B cell (primary cell): ENCODE results near the gene TEKT2. TPM values are rescaled to one million over a fixed set of nuclear protein-coding genes. Genes with fewer than 3 reads are reported as not detected.

Source experiments
- ATAC-seq: fragments of 200-7000 bp; cut with Tn5 transposase; one replicate; pipeline ENCODE4 v1.10.0; 2021; ENCODE audit warnings: low read depth, mild to moderate bottlenecking, moderate number of reproducible peaks, moderate library complexity
- CTCF ChIA-PET: fragments of 350-600 bp; sonication (Branson Sonifier 250); formaldehyde crosslinking; loops from one replicate; lab custom pipeline; 2021; ENCODE audit warnings: antibody characterized with exemption, inconsistent platforms; lab: Charles Lee
- POLR2A ChIA-PET: fragments of 350-600 bp; sonication (Branson Sonifier 250); formaldehyde crosslinking; loops from one replicate; lab custom pipeline; 2021; ENCODE audit warnings: antibody characterized with exemption; lab: Charles Lee
- DNase-seq: peaks from one replicate; pipeline ENCODE4 v3.0.0; 2013
- H2AFZ ChIP-seq: 2 replicates; pipeline ENCODE4 v1.6.1; 2012; ENCODE audit warnings: mild to moderate bottlenecking, low read depth, low read length; ENCODE audit not compliant: insufficient read depth, poor library complexity, severe bottlenecking
- H3K27ac ChIP-seq, 2 donors: 1 replicate in 1 of 2; 2 replicates in 1 of 2; pipeline ENCODE4 v1.5.1; 2012 to 2013; ENCODE audit warnings: low read length in 2 of 2, mild to moderate bottlenecking in 2 of 2, moderate library complexity in 1 of 2
- H3K27me3 ChIP-seq, 4 experiments: fragments of 200-600 bp in 1 of 4; sonication (generic) in 1 of 4; replicated peaks in 1 of 4; 1 replicate in 2 of 4; 2 replicates in 2 of 4; pipeline versions ENCODE4 v1.6.1 to v1.7.0; 2013 to 2016; ENCODE audit warnings: low read length in 3 of 4, mild to moderate bottlenecking in 2 of 4, mixed read lengths in 1 of 4, moderate library complexity in 1 of 4; ENCODE audit not compliant: insufficient read depth in 4 of 4, control insufficient read depth in 3 of 4; ENCODE audit errors: control extremely low read depth in 1 of 4
- H3K36me3 ChIP-seq, 2 experiments: replicated peaks in 1 of 2; 1 replicate in 1 of 2; 2 replicates in 1 of 2; pipeline versions ENCODE4 v1.6.1 to v1.7.1; 2013; ENCODE audit warnings: low read length in 1 of 2; ENCODE audit not compliant: insufficient read depth in 2 of 2, control insufficient read depth in 1 of 2; ENCODE audit errors: control extremely low read depth in 1 of 2, extremely low read depth in 1 of 2
- H3K4me1 ChIP-seq, 2 donors: fragments of 200-600 bp in 1 of 2; sonication (generic) in 1 of 2; 1 replicate in 1 of 2; 2 replicates in 1 of 2; pipeline versions ENCODE4 v1.5.1 to v1.6.1; 2013 to 2017; ENCODE audit warnings: low read length in 2 of 2; ENCODE audit not compliant: control insufficient read depth in 2 of 2, insufficient read depth in 2 of 2
- H3K4me2 ChIP-seq: replicated peaks from 2 replicates; pipeline ENCODE3; 2012; ENCODE audit warnings: mild to moderate bottlenecking, low read depth, low read length; ENCODE audit not compliant: poor library complexity, severe bottlenecking
- H3K4me3 ChIP-seq, 5 experiments: fragments of 200-600 bp in 1 of 5; sonication (generic) in 1 of 5; 1 replicate in 3 of 5; 2 replicates in 2 of 5; pipeline versions ENCODE4 v1.5.1 to v1.7.0; 2011 to 2016; ENCODE audit warnings: low read length in 4 of 5, mild to moderate bottlenecking in 4 of 5, low read depth in 2 of 5, control low read depth in 1 of 5, moderate library complexity in 1 of 5; ENCODE audit not compliant: insufficient read depth in 1 of 5; ENCODE audit errors: control extremely low read depth in 1 of 5, extremely low read depth in 1 of 5
- H3K79me2 ChIP-seq: fragments of 200-600 bp; sonication (generic); one replicate; pipeline ENCODE4 v1.6.0; 2016; ENCODE audit warnings: low read length; ENCODE audit not compliant: control insufficient read depth, insufficient read depth
- H3K9ac ChIP-seq: fragments of 200-600 bp; sonication (generic); 2 replicates; pipeline ENCODE4 v1.6.1; 2017; ENCODE audit warnings: mild to moderate bottlenecking, low read length, moderate library complexity
- H3K9me3 ChIP-seq, 3 donors: one replicate each; pipeline versions ENCODE4 v1.6.1 to v1.7.1; 2013; ENCODE audit warnings: low read length in 2 of 3; ENCODE audit not compliant: control insufficient read depth in 2 of 3, insufficient read depth in 1 of 3; ENCODE audit errors: control extremely low read depth in 1 of 3
- H4K20me1 ChIP-seq: 2 replicates; pipeline ENCODE4 v1.6.0; 2012; ENCODE audit warnings: mild to moderate bottlenecking, low read length; ENCODE audit not compliant: insufficient read depth, control insufficient read depth, poor library complexity, severe bottlenecking
- H3K27ac Mint-ChIP-seq: one replicate; pipeline ENCODE4 v1.8.0; 2021; ENCODE audit warnings: mixed read lengths
- H3K27me3 Mint-ChIP-seq: one replicate; pipeline ENCODE4 v1.8.0; 2021; ENCODE audit warnings: mixed read lengths
- H3K4me1 Mint-ChIP-seq: one replicate; pipeline ENCODE4 v1.8.0; 2021; ENCODE audit warnings: mixed read lengths
- H3K4me3 Mint-ChIP-seq: one replicate; pipeline ENCODE4 v1.8.0; 2021; ENCODE audit warnings: mixed read lengths
- H3K9me3 Mint-ChIP-seq: one replicate; pipeline ENCODE4 v1.8.0; 2022; ENCODE audit warnings: mixed read lengths; ENCODE audit not compliant: insufficient read depth
- CTCF ChIP-seq: fragments of 200-600 bp; IDR thresholded peaks from one replicate; pipeline ENCODE4 v1.8.0; 2022; ENCODE audit warnings: antibody characterized with exemption, mild to moderate bottlenecking
- EZH2 ChIP-seq: IDR thresholded peaks from 2 replicates; pipeline ENCODE4 v1.6.1; 2012; ENCODE audit warnings: borderline replicate concordance, low read depth, mild to moderate bottlenecking, moderate library complexity, low read length; ENCODE audit not compliant: insufficient read depth, poor library complexity, severe bottlenecking
- WGBS: methylation state at CpG from one replicate; pipeline ENCODE4 v1.1.5; 2013; ENCODE audit warnings: missing lambda C conversion rate; ENCODE audit not compliant: insufficient coverage; 5-methylcytosine and 5-hydroxymethylcytosine counted together
- intact Hi-C: fragments of 100-400 bp; cut with micrococcal nuclease; formaldehyde crosslinking; loops from one replicate; pipeline ENCODE4 v1.10.0; 2022
- polyA plus RNA-seq: library from polyadenylated mRNA; depleted of rRNA; stranded (reverse); fragments of >200 nt; gene quantifications from 2 replicates; pipeline ENCODE4 v1.2.3, GENCODE V29; 2012
- total RNA-seq, 2 donors: library from RNA; stranded (reverse); fragments of 120-200 nt in 1 of 2; gene quantifications; 1 replicate in 1 of 2; 2 replicates in 1 of 2; pipeline versions ENCODE4 v1.2.3 to v1.2.4, GENCODE V29; 2013 to 2022

TEKT2 gene
- total and polyA plus RNA-seq, 2 donors (not counting 1 experiment from before 2014, with no cell fraction given): not detected

GRCh38 chr1:36092166-36092797, 8.4 kb downstream of the TEKT2 start:
- Histone ChIP-seq H2AFZ (no peak overlapping the region), H4K20me1 (no peaks in the 10 kb centered on the region), H3K27ac (no peak overlapping the region), H3K36me3 (peaks cover 0 to 52% of the 10 kb centered on the region in 2 experiments), H3K4me2 (no peak overlapping the region), H3K4me1 (peaks cover 13 to 19% of the 10 kb centered on the region in 2 donors), H3K27me3 (no peaks in the 10 kb centered on the region), H3K9ac (no peak overlapping the region), H3K9me3 (no peaks in the 10 kb centered on the region), H3K4me3 (no peak overlapping the region), H3K79me2 (peaks cover 45% of the 10 kb centered on the region)
- ATAC-seq (no peak), DNase-seq (no peak)
- Mint-ChIP-seq H3K9me3 (no peaks in the 10 kb centered on the region), H3K27ac (no peak overlapping the region), H3K27me3 (no peaks in the 10 kb centered on the region), H3K4me3 (no peak overlapping the region), H3K4me1 (peaks cover 17% of the 10 kb centered on the region)
- ChIA-PET POLR2A (interaction anchor here (0.9 kb wide), 1 partner anchor 18 kb away, joined by 3 read pairs; no protein-coding TSS in a partner anchor), CTCF (no interaction called here)
- 96% methylated on average over 13 of the region's 17 CpGs for WGBS
- TF ChIP-seq EZH2: no peak
- no peak for TF ChIP-seq CTCF
- intact Hi-C loops: no loop called here

GRCh38 chr1:36092798-36093185, 8.9 kb downstream of the TEKT2 start:
- intact Hi-C loops: no loop called here
- peaks cover 45% of the 10 kb centered on the region for H3K79me2 ChIP-seq
- TF ChIP-seq CTCF (no peak), EZH2 (no peak)
- no peak overlapping the region for H3K4me2 ChIP-seq
- H3K4me1 Mint-ChIP-seq: peaks cover 17% of the 10 kb centered on the region
- H3K27ac ChIP-seq: no peak overlapping the region
- H3K36me3 ChIP-seq: peaks cover 0 to 52% of the 10 kb centered on the region in 2 experiments
- H3K4me3 ChIP-seq: no peak overlapping the region
- DNase-seq (no peak), ATAC-seq (no peak)
- ChIA-PET POLR2A (no interaction called here), CTCF (no interaction called here)
- no peaks in the 10 kb centered on the region for H3K27me3 ChIP-seq
- no peak overlapping the region for H3K4me3 Mint-ChIP-seq
- H3K4me1 ChIP-seq: peaks cover 13 to 18% of the 10 kb centered on the region in 2 donors
- H3K27me3 Mint-ChIP-seq: no peaks in the 10 kb centered on the region
- WGBS: 89% methylated on average over 7 of the region's 9 CpGs
- no peak overlapping the region for H2AFZ ChIP-seq
- no peaks in the 10 kb centered on the region for H3K9me3 Mint-ChIP-seq
- H3K9me3 ChIP-seq: no peaks in the 10 kb centered on the region
- H4K20me1 ChIP-seq: no peaks in the 10 kb centered on the region
- no peak overlapping the region for H3K9ac ChIP-seq
- H3K27ac Mint-ChIP-seq: no peak overlapping the region
